Measurements from ENCODE around the gene ABI3BP.

The ABI3BP gene

DNA sequence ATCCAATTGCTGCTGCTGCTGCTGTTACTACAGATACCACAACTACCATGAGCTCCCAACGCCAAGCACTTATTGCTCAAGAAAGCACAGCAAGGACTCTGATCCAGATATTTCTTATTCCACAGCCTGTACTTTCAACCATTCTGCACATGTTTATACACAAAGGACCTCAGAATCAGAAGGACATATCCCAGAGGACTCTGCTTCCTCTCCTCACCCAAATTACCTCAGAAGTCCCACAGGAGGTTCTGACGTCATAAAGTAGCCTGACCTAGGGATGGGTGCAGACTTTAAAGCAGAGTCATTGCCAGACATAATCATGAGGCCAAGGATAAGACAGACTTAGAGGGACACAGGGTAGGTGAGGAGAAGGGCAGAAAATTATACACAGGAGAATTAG lies 115.9 kb downstream of the ABI3BP start:
- DNase-seq, result no peak

DNA sequence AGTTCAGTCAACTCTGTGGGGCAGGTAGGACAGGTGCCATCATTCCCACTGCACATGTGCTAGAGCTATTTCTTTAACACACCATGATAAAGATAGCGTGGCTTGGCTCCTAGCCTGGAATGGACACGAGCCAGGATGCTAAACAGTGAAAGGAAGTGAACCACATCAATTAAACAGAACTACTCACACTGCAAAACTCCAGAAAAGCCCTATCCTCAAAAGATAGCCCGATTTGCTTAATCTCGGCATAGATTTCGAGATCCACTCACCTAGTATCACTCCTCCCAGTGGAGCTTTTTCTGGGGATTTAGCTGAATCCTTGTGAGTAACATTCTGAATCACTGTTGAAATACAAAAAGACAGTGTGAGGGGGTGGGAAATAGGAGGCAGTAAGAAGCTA lies 118.0 kb downstream of the ABI3BP start:
- peak; percentile 16 for DNase-seq

DNA sequence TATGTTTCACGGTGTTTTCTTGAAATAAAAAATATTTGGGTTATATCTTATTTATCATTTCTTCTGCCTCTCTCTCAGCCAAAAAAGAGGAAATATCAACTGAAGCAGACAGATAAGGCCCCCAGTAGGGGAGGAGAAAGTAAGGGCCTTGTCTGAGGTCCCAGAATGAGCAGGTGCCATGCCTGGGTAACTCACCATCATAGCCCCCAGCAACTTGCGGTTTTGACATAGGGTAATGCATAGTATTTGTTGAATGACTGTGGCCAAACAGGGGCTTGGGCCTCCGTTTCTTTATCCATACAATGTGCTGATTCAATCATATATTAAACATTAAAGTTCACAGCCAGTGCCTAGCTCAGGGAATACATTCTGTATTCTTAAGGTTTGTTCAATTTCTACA lies 119.6 kb downstream of the ABI3BP start:
- no peak for DNase-seq

DNA sequence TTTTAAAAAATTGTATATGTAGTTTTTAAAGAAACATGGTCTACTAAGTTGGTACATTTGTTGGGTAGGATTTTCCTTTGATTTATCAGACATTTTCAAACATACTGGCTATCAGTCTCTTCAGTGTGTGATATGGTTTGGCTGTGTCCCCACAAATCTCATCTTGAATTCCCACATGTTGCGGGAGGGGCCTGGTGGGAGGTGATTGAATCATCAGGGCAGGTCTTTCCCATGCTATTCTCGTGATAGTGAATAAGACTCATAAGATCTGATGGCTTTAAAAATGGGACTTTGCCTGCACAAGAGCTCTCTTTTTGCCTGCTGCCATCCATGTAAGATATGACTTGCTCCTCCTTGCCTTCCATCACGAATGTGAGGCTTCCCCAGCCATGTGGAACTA lies 121.9 kb downstream of the ABI3BP start:
- no peak for DNase-seq

DNA sequence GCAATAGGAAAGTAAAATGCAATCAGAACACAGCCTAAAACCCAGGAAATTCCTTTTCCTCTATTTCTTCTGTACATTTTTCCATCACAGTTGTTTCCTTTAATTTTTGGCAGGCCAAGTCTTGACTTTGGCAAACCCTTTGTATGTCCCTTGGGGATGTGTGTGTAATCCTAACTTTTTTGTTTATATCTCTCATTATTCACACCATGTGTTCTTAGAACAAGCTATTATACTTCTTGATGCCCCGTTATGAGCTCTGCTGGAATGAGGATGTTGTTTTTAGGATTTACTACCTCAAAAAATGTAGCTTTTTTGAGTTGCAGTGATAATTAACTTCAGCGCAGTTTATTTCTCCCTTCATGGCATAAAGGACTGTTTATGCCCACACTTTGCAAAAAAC lies 123.4 kb downstream of the ABI3BP start:
- no peak for DNase-seq

DNA sequence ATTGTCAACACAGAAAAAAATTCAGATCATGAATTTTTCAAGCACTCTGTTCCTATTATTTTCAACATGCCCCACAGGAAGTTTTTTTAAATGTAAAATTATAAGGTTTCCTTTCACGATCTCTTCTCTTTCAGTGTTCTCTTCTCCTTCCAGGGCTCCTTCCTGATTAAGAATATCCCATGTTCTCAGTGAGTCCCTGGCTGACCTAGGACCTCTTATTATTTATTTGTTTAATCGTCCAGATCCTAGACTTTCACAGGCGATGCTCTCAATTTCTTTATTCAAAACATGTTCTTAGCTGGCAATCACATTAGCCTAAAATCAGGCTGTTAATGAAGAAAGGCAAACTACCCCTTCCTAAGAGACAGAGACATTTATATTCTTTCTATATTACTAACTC lies 124.3 kb downstream of the ABI3BP start:
- no peak for DNase-seq

DNA sequence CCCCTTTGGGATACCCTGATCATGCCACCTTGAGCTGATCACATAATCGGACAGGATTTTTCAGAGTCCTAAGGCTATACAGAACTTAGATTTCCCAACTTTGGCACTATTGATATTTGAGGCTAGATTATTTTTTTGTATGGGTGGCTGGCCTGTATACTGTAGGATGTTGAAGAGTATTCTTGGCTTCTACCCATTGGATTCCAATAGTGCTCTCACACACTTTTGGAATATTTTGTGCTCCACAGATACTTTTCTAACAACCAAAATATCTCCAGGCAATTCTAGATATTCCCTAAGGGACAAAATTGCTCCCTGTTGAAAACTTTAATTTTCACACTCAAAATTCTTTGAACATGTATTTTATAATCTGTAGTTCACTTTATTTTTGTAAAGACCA lies 125.1 kb downstream of the ABI3BP start:
- no peak for DNase-seq

DNA sequence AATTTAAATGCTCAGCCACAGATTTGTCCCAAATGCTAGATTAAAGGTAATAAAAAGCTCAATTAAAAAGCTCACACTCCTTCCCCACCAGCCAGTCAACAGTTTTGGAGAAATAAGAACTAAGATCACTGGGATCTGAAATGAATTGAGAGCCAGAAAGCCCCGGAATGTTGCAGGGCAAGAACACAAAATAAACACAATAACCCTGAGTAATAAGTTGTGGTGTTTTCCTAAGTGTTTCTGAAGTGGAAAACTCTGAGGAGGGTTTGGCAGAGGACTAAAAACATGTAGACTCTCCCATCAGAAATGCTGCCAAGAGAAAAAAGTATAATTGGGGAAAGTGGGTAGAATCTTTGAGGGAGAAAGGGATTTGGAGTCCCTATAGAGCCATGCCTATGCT lies 127.8 kb downstream of the ABI3BP start:
- no peak for DNase-seq

DNA sequence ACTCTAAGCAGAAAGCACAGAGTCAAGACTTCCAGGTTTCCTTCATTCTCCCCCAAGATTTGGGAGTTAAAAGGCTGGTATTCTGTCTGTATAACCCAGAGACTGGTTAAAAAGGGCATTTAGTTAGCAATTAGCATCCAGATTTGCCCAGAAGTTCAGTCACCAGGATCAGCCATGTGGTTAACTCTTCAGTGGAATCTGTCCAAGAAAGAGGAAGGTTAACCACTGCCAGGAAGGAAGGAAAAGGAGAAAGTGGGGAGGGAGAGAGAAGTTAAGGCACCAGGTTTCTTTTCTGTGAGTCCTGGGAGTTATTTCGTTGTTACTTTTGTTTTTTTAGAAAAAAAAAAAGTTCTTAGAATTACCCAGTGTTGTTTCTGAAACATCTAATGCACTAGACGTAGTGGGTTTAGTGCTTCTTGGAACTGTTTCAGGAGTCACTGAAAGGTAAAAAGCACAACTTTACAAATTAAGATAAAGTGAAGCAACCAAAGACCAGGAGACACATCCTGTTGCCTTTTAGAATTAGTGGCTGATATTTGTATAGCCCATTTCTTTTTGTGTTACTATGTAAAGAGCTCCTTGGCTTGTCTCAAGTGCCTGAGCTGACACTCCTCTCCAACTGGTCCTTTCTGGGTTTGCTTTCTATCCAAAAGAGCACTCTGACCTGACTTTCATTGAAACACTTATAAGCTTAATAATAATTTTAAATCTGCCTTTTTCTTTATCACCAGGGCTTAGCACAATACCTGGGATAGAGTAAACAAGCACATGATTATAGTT lies 128.6 kb downstream of the ABI3BP start:
- DNase-seq, result no peak

DNA sequence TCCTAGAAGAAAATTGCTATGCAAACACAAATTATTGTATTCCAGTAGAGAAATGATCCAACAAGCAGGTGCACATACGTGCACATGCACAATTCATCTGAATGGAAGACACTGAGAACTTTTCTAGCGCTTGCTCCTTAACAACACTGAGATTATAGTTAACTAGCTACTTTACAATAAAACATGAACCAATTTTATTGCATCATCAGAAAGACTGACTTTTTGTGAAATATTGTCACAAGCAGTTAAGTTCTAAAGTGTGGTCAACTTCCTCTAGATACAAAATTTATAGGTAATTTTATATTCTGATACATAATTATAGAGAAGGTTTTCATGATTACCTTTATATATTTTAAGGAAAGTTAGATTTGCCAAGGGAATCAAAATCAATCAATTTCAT lies 135.4 kb downstream of the ABI3BP start:
- DNase-seq, result no peak

DNA sequence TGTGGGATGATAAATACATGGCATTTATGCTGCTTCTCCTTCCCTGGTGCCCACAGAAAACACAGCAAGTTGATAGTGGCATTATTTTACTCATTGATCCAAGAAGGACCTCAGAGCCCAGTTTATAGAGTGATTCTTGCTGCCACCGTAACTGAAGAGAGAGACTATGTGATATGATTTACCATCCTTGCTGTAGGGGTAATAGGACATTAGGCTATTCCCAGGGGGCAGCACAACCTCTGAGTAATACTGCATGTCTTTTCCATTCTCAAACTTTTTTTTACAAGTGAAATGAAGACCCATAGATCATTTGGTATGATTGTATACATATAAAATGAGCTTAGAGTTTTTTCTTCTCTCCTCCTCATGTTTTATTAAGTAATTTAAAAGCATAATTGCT lies 136.4 kb downstream of the ABI3BP start:
- DNase-seq, result no peak

DNA sequence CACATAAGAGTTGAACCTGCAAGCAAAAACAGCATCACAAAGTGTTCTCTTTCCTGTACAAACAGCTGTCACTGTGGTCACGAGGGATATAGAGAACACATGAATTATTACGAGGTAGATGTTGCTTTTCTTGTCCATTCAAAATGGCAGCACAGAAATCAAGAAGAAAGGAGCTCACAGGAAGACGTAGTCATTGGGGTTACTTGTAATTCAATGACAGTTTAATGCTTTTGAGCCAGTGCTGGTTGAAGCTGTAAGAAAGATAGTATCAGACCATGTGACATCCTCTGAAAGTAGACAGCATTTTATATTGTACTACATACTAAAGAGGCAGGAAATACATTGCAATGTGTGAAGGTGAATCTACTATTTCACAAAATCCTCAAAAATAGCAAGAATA lies 140.4 kb downstream of the ABI3BP start:
- DNase-seq, result no peak

DNA sequence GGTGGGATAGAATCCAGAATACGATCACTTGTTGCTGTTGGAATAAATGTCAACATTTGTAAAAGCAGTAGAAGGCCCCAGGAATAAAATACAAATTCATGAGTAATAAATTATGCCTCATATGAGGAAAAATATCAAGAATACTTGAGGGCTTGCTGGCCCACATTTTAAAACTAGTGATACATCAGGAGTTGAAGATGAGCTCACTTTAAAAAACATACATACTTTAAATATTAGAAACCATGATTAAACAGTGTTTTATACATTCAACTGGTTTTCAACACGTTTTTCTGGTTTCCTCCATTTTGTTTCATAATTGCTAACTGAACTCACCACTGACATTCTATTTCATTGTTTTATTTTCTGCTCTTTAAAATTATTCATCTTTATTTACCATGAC lies 142.5 kb downstream of the ABI3BP start:
- DNase-seq, result no peak

DNA sequence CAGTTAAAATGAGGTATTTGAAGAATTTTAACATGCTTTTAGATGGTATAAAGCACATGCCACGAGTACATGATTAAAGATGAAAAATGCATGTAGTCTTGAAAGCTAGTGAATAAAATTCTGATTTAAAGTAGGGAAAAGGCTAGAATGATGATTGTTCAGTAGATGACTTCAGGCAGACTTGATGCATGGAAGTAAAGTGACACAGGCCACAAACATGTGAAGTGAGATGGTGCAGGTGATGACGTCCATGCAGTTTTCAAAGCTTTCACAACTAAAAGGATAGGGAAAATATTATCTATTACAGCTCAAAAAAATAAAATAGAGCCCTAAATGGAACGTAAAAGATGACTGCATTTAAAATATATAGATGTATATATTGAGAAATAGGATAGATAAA lies 143.1 kb downstream of the ABI3BP start:
- no peak for DNase-seq

DNA sequence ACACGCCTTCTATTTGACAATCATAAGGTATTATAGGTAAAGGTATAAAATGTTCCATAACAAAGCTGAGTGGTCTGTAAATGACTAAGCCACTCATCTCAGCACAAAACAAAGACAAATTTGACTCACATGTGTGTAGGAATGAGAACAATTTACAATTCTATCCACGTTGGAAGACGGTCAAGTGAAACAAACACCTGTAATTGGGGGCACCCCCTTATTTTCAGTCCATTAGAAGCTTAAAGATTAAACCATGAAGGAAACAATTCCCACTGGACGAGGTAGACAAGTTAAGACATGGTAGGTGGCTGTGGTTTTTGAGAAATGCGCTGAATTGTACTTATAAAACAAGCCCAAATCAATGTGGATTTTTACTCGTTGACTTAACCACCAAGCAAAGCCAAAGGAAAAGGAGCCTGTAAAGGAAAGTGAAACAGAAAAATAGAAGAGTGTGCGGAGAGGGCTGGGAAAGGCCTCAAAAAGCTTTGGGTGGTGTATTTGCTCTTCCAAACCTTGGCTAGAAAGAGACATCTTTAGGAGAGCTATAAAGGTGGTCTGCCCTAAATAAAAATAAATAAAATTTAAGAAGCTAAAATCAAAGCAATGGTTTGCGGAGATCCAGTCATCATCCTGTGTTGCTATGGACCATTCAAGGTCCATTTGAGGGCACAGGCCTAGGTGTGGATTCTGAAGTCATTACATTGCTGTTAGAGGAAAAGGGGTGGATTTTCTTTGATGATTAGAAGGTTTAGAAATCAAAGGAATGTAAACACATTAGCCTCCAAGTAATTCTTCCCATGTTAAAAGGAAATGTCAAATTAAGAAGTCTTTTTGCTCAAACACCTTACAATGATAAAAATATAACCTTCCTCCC lies 148.9 kb downstream of the ABI3BP start:
- DNase-seq, result no peak

DNA sequence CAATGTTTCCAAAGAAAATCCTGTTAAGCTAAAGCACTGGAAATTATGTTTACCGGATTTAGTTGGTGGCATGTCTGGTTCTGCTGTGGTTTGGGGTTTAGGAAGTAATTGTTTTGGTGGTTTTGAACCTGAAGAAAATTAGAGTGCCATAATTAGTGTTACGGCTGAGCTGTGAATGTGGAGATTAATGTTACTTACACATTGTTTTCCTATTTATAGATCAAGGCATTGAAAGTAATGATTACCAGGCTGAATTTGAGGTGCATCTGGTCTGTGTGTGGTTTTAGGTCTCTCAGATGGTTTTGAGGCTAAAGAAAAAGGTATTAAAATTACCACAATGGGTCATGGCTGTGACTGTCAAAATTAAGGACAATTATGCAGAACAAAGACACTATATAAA lies 155.1 kb downstream of the ABI3BP start:
- DNase-seq, result no peak

DNA sequence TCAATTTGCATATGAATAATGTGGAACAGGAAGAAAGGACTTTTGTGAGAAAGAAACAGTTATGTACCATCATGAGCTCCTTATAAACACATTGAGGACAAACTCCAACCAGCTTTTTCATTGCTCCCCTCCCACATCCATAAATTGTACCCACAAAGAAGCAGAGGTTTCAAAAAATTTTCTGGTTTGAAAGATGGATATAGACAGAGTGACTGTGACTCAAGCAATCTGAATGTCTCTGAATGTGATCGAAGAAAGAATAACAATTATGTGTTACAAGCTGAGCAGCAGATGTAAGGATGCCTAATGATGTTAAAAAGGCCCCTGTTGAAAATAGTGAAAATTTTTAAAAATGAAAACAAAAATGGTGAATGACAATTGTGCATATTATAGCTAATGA lies 156.6 kb downstream of the ABI3BP start:
- no peak for DNase-seq

DNA sequence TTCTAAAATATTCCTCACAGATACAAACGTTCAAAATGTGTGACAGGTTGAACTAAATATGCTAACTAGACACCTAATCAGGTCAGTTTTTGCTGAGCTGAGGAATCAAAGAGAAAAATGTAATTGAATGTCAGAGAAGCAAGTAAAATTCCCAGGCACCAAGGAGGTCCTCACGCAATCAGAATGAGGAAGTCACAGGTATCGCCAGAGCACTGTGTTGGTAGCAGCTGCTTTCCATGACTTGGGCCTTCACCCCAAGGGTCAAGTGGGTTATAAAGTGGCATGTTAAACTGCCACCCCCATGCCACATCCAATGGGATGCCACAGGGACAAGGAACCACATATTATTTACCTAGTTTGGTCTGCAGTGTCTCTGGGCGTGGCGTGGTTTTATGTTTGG lies 158.9 kb downstream of the ABI3BP start:
- DNase-seq, result no peak

DNA sequence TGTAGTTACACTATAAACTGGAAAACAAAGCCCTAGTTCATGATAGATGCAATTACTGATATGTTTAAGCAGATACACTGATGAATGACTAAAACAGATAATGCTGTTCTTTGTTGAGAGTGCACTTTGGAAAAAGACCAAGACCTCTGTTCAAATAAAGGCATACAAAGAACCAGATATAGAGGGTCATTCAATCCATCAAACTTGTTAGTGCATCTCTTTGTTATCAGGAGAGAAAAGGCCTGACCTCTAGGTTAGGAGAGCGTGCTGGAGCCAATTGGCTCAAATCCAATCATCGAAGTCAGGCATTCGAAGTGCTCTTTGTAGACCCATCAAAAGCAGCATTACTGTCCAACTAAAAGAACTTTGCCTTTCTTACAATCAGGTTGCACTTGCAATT lies 159.7 kb downstream of the ABI3BP start:
- DNase-seq, result peak; percentile 54

DNA sequence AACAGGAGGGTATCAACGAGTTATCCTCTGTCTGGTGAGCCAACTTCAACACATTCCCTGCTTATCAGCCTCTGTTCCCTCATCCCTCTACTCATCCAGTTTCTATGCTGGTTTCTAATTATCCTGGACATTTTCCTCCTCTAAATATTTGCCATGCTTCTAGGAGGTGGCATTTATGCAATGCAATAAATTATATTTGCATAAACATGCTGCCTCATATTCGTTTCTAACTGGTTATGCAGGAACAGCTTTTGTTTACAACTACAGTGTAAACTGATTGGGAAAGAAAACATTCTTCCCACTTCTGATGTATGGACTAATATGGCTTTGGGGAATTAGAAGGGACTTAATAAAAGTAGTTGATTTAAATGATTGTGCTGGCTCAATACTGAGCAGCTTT lies 161.6 kb downstream of the ABI3BP start:
- DNase-seq, result no peak

DNA sequence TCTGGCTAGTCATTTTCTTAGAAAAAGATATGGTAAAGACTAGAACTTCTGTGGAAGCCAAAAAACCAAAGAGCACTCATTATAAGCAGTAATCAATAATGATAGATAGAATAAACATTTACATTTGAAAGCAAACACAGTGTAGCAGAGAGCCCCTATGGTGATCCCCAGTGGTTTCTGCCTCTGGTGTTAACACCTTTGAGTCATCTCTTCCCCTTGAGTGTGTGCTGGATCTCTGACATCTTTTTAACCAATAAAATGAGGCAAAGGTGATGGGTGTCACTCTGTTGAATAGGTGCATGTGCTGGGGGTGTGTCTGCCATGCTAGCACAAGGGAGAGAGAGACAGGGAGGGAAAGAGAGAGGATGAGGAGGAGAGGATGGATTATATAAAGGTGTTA lies 162.3 kb downstream of the ABI3BP start:
- DNase-seq, result no peak

DNA sequence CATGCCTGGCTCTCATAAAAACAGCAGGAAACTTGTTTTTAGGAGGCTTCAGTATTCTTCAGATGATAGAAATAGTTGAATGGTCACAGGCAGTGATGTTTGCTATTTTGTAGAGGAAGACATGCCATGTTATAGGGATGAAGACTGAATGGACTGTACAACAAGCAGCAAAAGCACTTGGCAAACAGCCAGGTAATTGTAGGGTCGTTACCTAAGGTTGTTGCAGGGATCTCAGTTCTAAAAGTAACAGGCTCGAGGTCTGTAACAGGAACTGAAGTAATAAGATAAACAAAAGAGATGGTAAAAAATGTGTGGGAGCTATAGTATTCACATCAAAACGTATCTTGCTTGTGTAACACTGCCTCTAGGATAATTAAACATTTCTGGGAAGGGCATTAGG lies 167.6 kb downstream of the ABI3BP start:
- DNase-seq, result no peak

DNA sequence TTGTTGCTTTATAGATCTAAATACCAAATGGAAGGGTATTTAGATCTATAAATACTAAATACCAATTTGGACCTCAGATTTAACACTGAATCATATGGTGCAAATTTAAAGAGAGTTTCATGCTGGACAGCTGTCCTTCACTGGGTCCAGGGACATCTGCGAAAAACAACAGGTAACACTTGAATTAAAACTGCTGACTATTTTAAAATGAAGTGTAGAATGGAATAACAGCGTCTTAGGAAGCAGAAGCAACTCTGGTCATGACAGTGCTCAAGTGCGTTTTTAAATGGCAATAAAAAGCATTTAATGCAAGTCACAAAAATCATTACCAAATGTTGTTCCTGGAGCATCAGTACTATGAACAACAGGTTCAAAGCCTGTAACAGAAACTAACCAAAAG lies 177.6 kb downstream of the ABI3BP start:
- DNase-seq, result no peak

DNA sequence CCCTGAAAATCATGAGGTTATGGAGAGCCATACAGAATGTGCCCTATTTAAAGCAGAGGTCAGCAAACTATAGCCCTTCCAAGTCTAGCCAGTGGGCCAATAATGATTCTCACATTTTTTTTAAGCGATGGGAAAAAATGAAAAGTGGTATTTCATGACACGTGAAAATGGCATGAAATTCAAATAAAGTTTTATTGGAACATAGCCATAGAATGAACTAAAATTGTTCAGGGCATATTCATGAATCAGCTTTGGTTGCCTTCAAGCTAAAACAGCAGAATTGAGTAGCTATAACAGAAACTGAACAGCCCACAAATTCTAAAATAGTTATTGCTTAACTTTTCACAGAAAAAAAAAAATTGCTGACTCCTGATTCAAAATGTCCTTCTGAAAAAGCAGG lies 179.4 kb downstream of the ABI3BP start:
- DNase-seq, result no peak
